IPS-11a (cell line): Measurements from ENCODE around the gene TSPAN17.

Experiments
- H3K4me3 ChIP-seq: one replicate; pipeline ENCODE4 v1.5.1; 2013; ENCODE audit warnings: low read depth, low read length, control low read depth

The TSPAN17 gene

DNA sequence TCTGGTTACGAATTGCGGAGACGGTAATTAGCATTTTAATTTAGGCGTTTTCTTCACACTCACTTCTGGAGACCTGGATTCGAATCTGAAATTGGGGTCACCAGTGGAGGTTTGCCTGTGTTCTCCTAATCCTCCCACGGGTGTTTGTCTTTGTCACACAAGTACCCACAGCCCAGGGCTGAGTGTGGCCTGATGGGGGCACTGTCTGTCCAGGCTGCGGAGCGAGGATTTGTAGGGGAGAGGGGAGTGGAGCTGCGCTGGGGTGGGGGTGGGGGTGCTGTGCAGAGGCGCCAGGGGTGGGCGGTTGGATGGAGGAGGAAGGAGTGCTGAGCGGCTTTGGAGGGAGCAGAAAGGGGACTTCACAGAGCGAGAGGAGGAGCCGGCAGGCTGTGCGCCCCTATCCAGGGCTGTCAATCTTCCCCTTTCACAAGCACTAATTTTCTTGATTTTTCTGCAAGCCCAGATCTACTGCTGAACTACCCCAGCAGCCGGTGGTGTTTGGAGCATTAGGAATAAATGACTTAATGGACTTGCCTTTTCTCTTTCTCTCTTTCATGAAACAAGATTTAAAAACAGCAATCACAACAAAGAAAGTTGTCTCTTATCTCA lies 53.1 kb downstream of the TSPAN17 start:
- no peak overlapping the region for H3K4me3 ChIP-seq

DNA sequence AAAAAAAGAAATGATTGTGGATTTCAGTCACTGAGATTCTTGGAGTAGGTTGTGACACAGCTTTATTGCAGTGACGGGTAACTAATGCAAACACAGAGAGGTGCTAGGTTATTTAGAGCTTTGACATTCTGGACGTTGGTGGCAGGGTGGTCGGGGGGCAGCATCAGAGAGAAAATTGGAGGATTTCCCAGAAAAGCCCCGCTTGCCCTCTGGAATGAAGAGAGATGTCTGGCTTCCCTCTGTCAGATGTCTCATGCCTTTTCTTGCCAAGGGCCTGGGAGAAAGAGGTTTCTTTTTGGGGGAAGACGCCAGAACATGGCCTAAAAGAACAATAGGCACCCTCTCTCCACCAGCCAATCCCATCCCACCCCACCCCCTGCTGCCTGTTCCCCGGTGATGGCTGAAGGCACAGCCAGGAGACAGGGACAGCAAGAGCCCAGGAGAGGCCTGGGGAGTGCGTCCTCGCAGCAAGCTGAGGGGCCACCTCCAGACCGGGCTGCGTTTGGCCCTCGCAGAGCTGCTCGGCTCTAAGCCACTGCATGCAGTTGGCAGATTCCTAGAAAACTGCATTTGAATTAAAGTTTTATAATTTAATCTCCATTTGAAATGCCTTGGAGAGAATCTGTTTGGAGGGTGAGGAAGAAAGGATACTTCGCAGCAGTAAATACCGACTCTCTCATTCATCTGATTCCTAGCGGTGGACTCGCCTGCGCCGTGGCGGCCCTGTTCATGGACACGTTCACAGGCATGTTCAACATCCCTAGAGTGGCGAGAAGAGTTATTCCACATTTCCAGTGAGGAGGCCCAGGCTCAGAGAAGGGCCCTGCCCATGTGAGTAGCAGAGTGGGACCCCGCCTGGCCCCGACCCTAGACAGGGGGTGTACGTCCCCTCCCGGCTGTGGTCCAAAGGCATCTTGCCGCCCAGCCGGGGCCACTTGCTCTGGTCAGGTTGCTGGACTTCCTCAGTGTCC lies 55.7 kb downstream of the TSPAN17 start:
- no peak overlapping the region for H3K4me3 ChIP-seq

DNA sequence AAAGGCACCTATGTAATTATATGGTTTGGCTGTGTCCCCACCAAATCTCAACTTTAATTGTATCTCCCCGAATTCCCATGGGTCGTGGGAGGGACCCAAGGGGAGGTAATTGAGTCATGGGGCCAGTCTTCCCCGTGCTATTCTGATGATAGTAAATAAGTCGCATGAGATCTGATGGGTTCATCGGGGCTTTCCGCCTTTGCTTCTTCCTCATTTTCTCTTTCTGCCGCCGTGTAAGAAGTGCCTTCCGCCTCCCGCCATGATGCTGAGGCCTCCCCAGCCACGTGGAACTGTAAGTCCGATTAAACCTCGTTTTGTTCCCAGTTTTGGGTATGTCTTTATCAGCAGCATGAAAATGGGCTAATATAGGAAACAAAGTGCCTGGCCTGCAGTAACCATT lies 56.6 kb downstream of the TSPAN17 start:
- H3K4me3 ChIP-seq, result no peak overlapping the region

DNA sequence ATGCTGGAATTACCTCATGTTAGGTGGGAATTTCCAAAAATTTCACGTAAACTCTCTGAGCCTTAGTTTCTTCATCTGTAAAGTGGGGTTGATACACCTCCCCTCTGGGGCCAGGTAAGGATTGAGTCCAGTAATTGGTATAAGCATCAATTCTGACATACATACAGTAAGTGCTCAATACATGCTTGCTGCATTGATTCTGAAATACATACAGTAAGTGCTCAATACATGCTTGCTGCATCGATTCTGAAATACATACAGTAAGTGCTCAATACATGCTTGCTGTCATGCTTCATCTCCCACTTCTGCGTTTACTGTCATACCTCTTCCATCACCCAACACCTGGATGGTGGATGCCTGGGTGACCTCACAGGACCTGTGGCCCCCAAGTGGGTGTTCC lies 57.1 kb downstream of the TSPAN17 start:
- no peak overlapping the region for H3K4me3 ChIP-seq

DNA sequence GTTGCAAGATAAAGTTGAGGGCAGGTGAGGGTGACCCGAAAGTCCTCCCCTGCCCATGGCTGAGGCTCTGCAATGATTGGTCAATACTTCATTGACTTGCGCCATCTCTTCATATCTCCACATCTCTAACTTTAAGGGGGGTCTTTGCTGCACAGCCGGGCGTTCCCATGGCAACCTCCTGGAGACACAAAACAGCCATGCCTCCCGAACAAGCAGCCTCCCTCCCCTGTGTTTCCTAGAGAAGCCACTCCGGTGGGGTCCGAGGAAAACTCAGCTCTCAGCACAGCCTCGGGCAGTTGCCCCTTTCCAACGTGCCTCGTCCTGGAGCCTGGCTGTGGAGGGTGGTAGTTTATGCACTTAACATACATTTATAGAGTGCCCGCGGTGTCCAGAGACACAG lies 57.5 kb downstream of the TSPAN17 start:
- no peak overlapping the region for H3K4me3 ChIP-seq
